ENCODE measurements around the gene STAT3.
A peak's percentile ranks its signal among the peaks of the same experiment; 100 is the strongest.
"Not testable (repeated sequence)": the region's sequence is repeated elsewhere in the genome, so short reads cannot be mapped to it uniquely, and the experiment has no call there.

Gene STAT3

GRCh38 chr17:42274253-42274542 lies 114.0 kb downstream of the STAT3 start:
- DNase-seq, result no peak

- DNase-seq, result peak; percentile 31
Measured at GRCh38 chr17:42273474-42274252, 114.6 kb downstream of the STAT3 start.

DNA sequence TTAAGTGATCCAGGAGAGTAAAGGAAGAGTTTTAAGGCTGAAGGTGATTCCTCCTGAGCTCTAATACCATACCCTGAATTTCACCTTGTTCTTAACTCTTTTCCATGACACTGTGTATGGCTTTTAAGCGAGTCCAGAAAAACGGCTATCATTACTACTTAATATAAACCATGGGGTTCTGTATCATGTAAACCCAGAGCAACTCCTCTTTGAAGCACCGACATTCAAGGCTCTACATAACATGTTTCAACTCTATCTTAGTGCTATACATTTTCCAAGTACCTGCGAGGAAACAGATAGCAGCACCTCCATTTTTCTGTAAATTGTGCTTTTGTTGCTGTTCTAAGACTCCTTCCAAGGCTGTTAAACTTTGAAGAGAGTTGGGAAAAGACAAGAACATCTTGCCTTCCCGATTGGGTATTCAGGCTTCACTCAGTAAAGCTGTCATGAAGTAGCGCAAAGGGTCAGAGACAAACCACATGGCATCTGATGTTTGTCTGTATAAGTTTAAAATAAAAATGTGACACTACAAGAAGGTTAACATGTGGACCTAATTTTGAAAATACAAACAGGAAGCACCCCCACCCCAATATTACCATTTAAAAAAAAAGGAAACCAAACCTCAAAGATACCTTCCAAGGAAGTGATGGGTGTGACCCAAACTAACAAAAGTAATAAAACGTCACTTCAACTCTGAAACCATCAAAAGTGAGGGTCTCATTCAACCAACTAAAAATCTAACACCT lies 115.9 kb downstream of the STAT3 start:
- DNase-seq, result no peak

- no peak for DNase-seq
Measured at GRCh38 chr17:42271779-42272035, 116.5 kb downstream of the STAT3 start.

GRCh38 chr17:42271006-42271778 lies 117.0 kb downstream of the STAT3 start:
- no peak for DNase-seq

- DNase-seq, result no peak
Measured at GRCh38 chr17:42270596-42270995, 117.6 kb downstream of the STAT3 start.

- no peak for DNase-seq
Measured at GRCh38 chr17:42270170-42270535, 118.1 kb downstream of the STAT3 start.

GRCh38 chr17:42268236-42268635 lies 120.0 kb downstream of the STAT3 start:
- DNase-seq, result no peak

GRCh38 chr17:42266918-42267766 lies 121.1 kb downstream of the STAT3 start:
- DNase-seq, result peak; percentile 8

GRCh38 chr17:42266462-42266861 lies 121.8 kb downstream of the STAT3 start:
- DNase-seq, result no peak

- DNase-seq, result not testable (repeated sequence)
Measured at GRCh38 chr17:42264366-42264765, 123.9 kb downstream of the STAT3 start.

Data from GF-D8 (cell line).